ENCODE measurements around the gene KCP.

DNA sequence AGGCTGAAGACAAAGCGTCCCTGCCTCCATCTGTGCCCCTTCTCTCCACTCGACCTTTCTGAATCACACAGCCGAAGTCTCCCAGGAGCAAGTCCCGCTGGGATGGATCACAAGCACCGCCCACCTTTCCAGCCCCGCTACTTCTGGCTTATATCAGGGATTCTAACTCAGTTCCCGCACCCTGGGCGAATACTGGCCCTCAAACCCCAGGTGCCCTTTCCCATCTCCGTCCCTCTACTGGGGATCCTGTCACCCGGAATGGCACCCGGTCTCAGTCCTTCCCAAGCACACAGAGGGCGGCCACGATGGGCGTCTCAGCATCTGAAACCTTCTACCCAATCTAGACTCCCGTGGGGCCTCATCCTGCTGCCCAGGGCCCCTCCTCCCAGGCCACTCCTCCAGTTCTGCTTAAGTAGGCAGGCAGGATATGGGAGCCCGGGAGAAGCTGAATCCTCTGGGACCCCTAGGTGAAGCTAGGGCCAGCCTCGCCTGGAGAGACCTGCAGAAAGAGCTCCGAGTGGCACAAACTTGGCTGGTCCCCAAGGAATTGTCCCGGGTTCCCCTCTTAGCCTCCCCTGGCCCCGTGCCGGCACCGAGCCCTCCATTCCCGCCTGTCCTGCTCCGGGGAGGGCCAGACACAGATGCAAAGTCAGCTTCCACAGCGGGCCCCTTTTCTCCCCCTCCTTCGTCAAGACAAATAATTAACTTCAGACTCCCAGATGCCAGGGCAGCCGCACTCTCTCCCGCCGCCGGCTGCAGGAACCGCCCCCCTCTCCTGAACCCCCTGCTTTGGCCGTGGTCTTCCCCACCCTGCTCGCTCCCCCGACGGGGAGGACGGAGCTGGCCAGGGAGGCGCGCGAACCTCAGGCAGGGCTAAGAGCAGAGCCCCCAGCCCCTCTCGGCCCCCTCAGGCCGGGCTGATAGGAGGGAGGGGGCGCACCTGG lies 612 bp downstream of the KCP start:
- TF ChIP-seq, protein P1, sequence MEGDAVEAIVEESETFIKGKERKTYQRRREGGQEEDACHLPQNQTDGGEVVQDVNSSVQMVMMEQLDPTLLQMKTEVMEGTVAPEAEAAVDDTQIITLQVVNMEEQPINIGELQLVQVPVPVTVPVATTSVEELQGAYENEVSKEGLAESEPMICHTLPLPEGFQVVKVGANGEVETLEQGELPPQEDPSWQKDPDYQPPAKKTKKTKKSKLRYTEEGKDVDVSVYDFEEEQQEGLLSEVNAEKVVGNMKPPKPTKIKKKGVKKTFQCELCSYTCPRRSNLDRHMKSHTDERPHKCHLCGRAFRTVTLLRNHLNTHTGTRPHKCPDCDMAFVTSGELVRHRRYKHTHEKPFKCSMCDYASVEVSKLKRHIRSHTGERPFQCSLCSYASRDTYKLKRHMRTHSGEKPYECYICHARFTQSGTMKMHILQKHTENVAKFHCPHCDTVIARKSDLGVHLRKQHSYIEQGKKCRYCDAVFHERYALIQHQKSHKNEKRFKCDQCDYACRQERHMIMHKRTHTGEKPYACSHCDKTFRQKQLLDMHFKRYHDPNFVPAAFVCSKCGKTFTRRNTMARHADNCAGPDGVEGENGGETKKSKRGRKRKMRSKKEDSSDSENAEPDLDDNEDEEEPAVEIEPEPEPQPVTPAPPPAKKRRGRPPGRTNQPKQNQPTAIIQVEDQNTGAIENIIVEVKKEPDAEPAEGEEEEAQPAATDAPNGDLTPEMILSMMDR (IDR thresholded peaks at IDR 0.05): no peak
- no peak for TF ChIP-seq ZFX (IDR thresholded peaks at IDR 0.05; ENCODE audit: borderline replicate concordance)

Measured in 22Rv1 (cell line).